B cell (primary cell): ENCODE measurements around the gene GRK1. TPM values are rescaled to one million over a fixed set of nuclear protein-coding genes. Genes with fewer than 3 reads are reported as not detected.
A peak's percentile ranks its signal among the peaks of the same experiment; 100 is the strongest.

Experiments
- ATAC-seq: fragments of 200-7000 bp; cut with Tn5 transposase; one replicate; pipeline ENCODE4 v1.10.0; 2021; ENCODE audit warnings: low read depth, mild to moderate bottlenecking, moderate number of reproducible peaks, moderate library complexity
- CTCF ChIA-PET: fragments of 350-600 bp; sonication (Branson Sonifier 250); formaldehyde crosslinking; loops from one replicate; lab custom pipeline; 2021; ENCODE audit warnings: antibody characterized with exemption, inconsistent platforms; lab: Charles Lee
- POLR2A ChIA-PET: fragments of 350-600 bp; sonication (Branson Sonifier 250); formaldehyde crosslinking; loops from one replicate; lab custom pipeline; 2021; ENCODE audit warnings: antibody characterized with exemption; lab: Charles Lee
- DNase-seq: peaks from one replicate; pipeline ENCODE4 v3.0.0; 2013
- H2AFZ ChIP-seq: 2 replicates; pipeline ENCODE4 v1.6.1; 2012; ENCODE audit warnings: mild to moderate bottlenecking, low read depth, low read length; ENCODE audit not compliant: insufficient read depth, poor library complexity, severe bottlenecking
- H3K27ac ChIP-seq, 2 donors: 1 replicate in 1 of 2; 2 replicates in 1 of 2; pipeline ENCODE4 v1.5.1; 2012 to 2013; ENCODE audit warnings: low read length in 2 of 2, mild to moderate bottlenecking in 2 of 2, moderate library complexity in 1 of 2
- H3K27me3 ChIP-seq, 4 experiments: fragments of 200-600 bp in 1 of 4; sonication (generic) in 1 of 4; replicated peaks in 1 of 4; 1 replicate in 2 of 4; 2 replicates in 2 of 4; pipeline versions ENCODE4 v1.6.1 to v1.7.0; 2013 to 2016; ENCODE audit warnings: low read length in 3 of 4, mild to moderate bottlenecking in 2 of 4, mixed read lengths in 1 of 4, moderate library complexity in 1 of 4; ENCODE audit not compliant: insufficient read depth in 4 of 4, control insufficient read depth in 3 of 4; ENCODE audit errors: control extremely low read depth in 1 of 4
- H3K36me3 ChIP-seq, 2 experiments: replicated peaks in 1 of 2; 1 replicate in 1 of 2; 2 replicates in 1 of 2; pipeline versions ENCODE4 v1.6.1 to v1.7.1; 2013; ENCODE audit warnings: low read length in 1 of 2; ENCODE audit not compliant: insufficient read depth in 2 of 2, control insufficient read depth in 1 of 2; ENCODE audit errors: control extremely low read depth in 1 of 2, extremely low read depth in 1 of 2
- H3K4me1 ChIP-seq, 2 donors: fragments of 200-600 bp in 1 of 2; sonication (generic) in 1 of 2; 1 replicate in 1 of 2; 2 replicates in 1 of 2; pipeline versions ENCODE4 v1.5.1 to v1.6.1; 2013 to 2017; ENCODE audit warnings: low read length in 2 of 2; ENCODE audit not compliant: control insufficient read depth in 2 of 2, insufficient read depth in 2 of 2
- H3K4me2 ChIP-seq: replicated peaks from 2 replicates; pipeline ENCODE3; 2012; ENCODE audit warnings: mild to moderate bottlenecking, low read depth, low read length; ENCODE audit not compliant: poor library complexity, severe bottlenecking
- H3K4me3 ChIP-seq, 5 experiments: fragments of 200-600 bp in 1 of 5; sonication (generic) in 1 of 5; 1 replicate in 3 of 5; 2 replicates in 2 of 5; pipeline versions ENCODE4 v1.5.1 to v1.7.0; 2011 to 2016; ENCODE audit warnings: low read length in 4 of 5, mild to moderate bottlenecking in 4 of 5, low read depth in 2 of 5, control low read depth in 1 of 5, moderate library complexity in 1 of 5; ENCODE audit not compliant: insufficient read depth in 1 of 5; ENCODE audit errors: control extremely low read depth in 1 of 5, extremely low read depth in 1 of 5
- H3K79me2 ChIP-seq: fragments of 200-600 bp; sonication (generic); one replicate; pipeline ENCODE4 v1.6.0; 2016; ENCODE audit warnings: low read length; ENCODE audit not compliant: control insufficient read depth, insufficient read depth
- H3K9ac ChIP-seq: fragments of 200-600 bp; sonication (generic); 2 replicates; pipeline ENCODE4 v1.6.1; 2017; ENCODE audit warnings: mild to moderate bottlenecking, low read length, moderate library complexity
- H3K9me3 ChIP-seq, 3 donors: one replicate each; pipeline versions ENCODE4 v1.6.1 to v1.7.1; 2013; ENCODE audit warnings: low read length in 2 of 3; ENCODE audit not compliant: control insufficient read depth in 2 of 3, insufficient read depth in 1 of 3; ENCODE audit errors: control extremely low read depth in 1 of 3
- H4K20me1 ChIP-seq: 2 replicates; pipeline ENCODE4 v1.6.0; 2012; ENCODE audit warnings: mild to moderate bottlenecking, low read length; ENCODE audit not compliant: insufficient read depth, control insufficient read depth, poor library complexity, severe bottlenecking
- H3K27ac Mint-ChIP-seq: one replicate; pipeline ENCODE4 v1.8.0; 2021; ENCODE audit warnings: mixed read lengths
- H3K27me3 Mint-ChIP-seq: one replicate; pipeline ENCODE4 v1.8.0; 2021; ENCODE audit warnings: mixed read lengths
- H3K4me1 Mint-ChIP-seq: one replicate; pipeline ENCODE4 v1.8.0; 2021; ENCODE audit warnings: mixed read lengths
- H3K4me3 Mint-ChIP-seq: one replicate; pipeline ENCODE4 v1.8.0; 2021; ENCODE audit warnings: mixed read lengths
- H3K9me3 Mint-ChIP-seq: one replicate; pipeline ENCODE4 v1.8.0; 2022; ENCODE audit warnings: mixed read lengths; ENCODE audit not compliant: insufficient read depth
- EZH2 ChIP-seq: IDR thresholded peaks from 2 replicates; pipeline ENCODE4 v1.6.1; 2012; ENCODE audit warnings: borderline replicate concordance, low read depth, mild to moderate bottlenecking, moderate library complexity, low read length; ENCODE audit not compliant: insufficient read depth, poor library complexity, severe bottlenecking
- WGBS: methylation state at CpG from one replicate; pipeline ENCODE4 v1.1.5; 2013; ENCODE audit warnings: missing lambda C conversion rate; ENCODE audit not compliant: insufficient coverage; 5-methylcytosine and 5-hydroxymethylcytosine counted together
- intact Hi-C: fragments of 100-400 bp; cut with micrococcal nuclease; formaldehyde crosslinking; loops from one replicate; pipeline ENCODE4 v1.10.0; 2022
- polyA plus RNA-seq: library from polyadenylated mRNA; depleted of rRNA; stranded (reverse); fragments of >200 nt; gene quantifications from 2 replicates; pipeline ENCODE4 v1.2.3, GENCODE V29; 2012
- total RNA-seq, 2 donors: library from RNA; stranded (reverse); fragments of 120-200 nt in 1 of 2; gene quantifications; 1 replicate in 1 of 2; 2 replicates in 1 of 2; pipeline versions ENCODE4 v1.2.3 to v1.2.4, GENCODE V29; 2013 to 2022
- TF ChIP-seq, protein P1 (sequence below): fragments of 200-600 bp; IDR thresholded peaks from one replicate; pipeline ENCODE4 v1.8.0; 2022; ENCODE audit warnings: antibody characterized with exemption, mild to moderate bottlenecking

The GRK1 gene
- total and polyA plus RNA-seq, 2 donors (not counting 1 experiment from before 2014, with no cell fraction given): not detected

- H3K9me3 Mint-ChIP-seq: no peaks in the 10 kb centered on the region
- no peak for DNase-seq
Observed at GRCh38 chr13:113723410-113724015, 56.5 kb downstream of the GRK1 start.

More at GRCh38 chr13:113723410-113724015, 56.5 kb downstream of the GRK1 start:
- POLR2A ChIA-PET: no interaction called here
- H3K27me3 Mint-ChIP-seq: no peaks in the 10 kb centered on the region
- Histone ChIP-seq H3K27me3 (no peaks in the 10 kb centered on the region), H3K4me1 (peaks cover 10 to 15% of the 10 kb centered on the region in 2 donors), H3K79me2 (no peaks in the 10 kb centered on the region), H3K36me3 (no peaks in the 10 kb centered on the region), H3K27ac (no peak overlapping the region), H3K9ac (no peak overlapping the region), H3K4me3 (no peak overlapping the region), H4K20me1 (no peaks in the 10 kb centered on the region), H3K9me3 (peaks cover 0 to 25% (median 0%) of the 10 kb centered on the region in 3 donors), H2AFZ (no peak overlapping the region), H3K4me2 (no peak overlapping the region)
- intact Hi-C loops: no loop called here
- peak overlapping the region; percentile 56 for H3K4me3 Mint-ChIP-seq
- H3K4me1 Mint-ChIP-seq: peaks cover 14% of the 10 kb centered on the region
- WGBS: 87% methylated on average over 10 of the region's 13 CpGs
- CTCF ChIA-PET: no interaction called here
- ATAC-seq: no peak
- no peak overlapping the region for H3K27ac Mint-ChIP-seq
- TF ChIP-seq, protein P1, sequence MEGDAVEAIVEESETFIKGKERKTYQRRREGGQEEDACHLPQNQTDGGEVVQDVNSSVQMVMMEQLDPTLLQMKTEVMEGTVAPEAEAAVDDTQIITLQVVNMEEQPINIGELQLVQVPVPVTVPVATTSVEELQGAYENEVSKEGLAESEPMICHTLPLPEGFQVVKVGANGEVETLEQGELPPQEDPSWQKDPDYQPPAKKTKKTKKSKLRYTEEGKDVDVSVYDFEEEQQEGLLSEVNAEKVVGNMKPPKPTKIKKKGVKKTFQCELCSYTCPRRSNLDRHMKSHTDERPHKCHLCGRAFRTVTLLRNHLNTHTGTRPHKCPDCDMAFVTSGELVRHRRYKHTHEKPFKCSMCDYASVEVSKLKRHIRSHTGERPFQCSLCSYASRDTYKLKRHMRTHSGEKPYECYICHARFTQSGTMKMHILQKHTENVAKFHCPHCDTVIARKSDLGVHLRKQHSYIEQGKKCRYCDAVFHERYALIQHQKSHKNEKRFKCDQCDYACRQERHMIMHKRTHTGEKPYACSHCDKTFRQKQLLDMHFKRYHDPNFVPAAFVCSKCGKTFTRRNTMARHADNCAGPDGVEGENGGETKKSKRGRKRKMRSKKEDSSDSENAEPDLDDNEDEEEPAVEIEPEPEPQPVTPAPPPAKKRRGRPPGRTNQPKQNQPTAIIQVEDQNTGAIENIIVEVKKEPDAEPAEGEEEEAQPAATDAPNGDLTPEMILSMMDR: no peak
- no peak for TF ChIP-seq EZH2
